HAP-1 (cell line): ENCODE measurements around the gene SUN1.
"Not testable (repeated sequence)": the region's sequence is repeated elsewhere in the genome, so short reads cannot be mapped to it uniquely, and the experiment has no call there.

ENCODE experiments used
- DNase-seq, 2 experiments: peaks; one replicate each; pipeline ENCODE4 v3.0.0-alpha.2; 2016 to 2020; ENCODE audit warnings: low spot score in 2 of 2
- H3K27me3 ChIP-seq: fragments of 250-450 bp; sonication (Bioruptor Pico); 2 replicates; pipeline ENCODE4 v1.5.1; 2020; ENCODE audit warnings: low read depth, mild to moderate bottlenecking, moderate library complexity
- H3K36me3 ChIP-seq: fragments of 250-450 bp; sonication (Bioruptor Pico); replicated peaks from 2 replicates; pipeline ENCODE4 v1.5.1; 2020; ENCODE audit warnings: mild to moderate bottlenecking
- H3K4me1 ChIP-seq: fragments of 250-450 bp; sonication (Bioruptor Pico); 2 replicates; pipeline ENCODE4 v1.5.1; 2020; ENCODE audit warnings: mild to moderate bottlenecking
- H3K4me3 ChIP-seq: fragments of 250-450 bp; sonication (Bioruptor Pico); 2 replicates; pipeline ENCODE4 v1.5.1; 2020; ENCODE audit warnings: mild to moderate bottlenecking, moderate library complexity
- H3K9me3 ChIP-seq: fragments of 250-450 bp; sonication (Bioruptor Pico); 2 replicates; pipeline ENCODE4 v1.5.1; 2020; ENCODE audit warnings: mild to moderate bottlenecking, moderate library complexity
- in situ Hi-C: fragments of 300-500 bp; cut with MboI; formaldehyde crosslinking; loops from 3 replicates; pipeline ENCODE4 v1.14.3; 2020; ENCODE audit warnings: low sequenced_read_pairs, inconsistent platforms, mixed read lengths

SUN1 gene

DNA sequence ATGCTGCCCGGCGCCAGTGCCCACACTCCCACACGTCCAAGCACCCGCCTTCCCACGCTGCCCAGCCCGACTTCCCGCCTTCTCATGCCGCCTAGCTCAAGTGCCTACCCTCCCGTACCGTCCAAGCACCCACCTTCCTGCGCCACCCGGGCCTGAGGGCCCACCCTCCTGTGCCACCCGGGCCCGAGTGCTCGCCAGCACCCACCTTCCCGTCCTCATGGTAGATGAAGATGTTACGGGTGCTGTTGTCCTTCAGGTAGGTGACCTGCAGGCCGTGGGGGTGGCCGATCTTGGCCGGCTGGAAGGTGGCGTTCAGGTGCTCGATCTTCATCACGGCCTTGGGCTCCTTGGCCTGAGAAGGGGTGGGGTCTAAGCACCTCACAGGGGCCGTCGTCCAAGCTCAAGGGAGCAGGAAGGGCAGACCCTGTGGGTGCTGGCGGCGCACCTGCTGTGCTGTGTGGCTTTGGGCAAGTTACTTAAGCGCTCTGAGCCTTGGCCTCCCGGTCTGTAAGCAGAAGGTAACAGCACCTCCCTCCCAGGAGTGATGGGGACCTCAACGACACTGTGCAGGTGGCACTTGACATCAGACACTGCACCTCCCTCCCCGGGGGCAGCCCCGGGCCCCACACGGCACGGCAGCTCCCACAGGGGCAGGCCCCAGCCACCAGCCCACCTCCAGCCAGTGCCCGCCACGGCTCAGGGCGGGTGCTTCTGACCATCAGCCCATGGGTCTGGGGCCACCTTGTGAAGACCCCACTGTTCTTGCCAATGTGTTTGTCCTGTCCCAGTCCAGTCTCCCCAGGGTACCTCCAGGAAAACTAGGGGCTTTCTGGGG, 71.9 kb downstream of the SUN1 start:
- in situ Hi-C loops = no loop called here
- Histone ChIP-seq H3K27me3 (no peaks in the 10 kb centered on the region), H3K4me3 (no peak overlapping the region), H3K4me1 (peaks cover 6% of the 10 kb centered on the region), H3K9me3 (no peaks in the 10 kb centered on the region), H3K36me3 (no peaks in the 10 kb centered on the region)
- DNase-seq = no peak

DNA sequence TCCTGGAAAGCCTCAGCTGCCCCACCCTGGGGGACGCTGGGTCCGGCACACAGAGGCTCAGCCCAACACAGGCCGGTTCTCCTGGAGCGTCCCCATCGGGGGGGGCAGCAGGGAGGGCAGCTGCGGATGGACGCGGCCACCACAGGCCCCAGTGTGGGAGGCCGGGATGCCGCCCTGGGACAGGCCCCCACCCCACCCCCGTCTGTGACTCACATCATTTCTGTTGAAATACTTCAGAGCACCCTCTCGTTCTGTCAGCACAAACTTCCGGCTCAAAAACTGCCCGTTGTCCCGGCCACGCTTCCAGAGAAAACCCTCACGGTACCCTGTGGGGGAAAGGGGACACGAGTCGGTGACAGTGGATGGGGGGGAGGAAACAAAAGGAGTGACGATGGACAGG, 72.6 kb downstream of the SUN1 start:
- no peaks in the 10 kb centered on the region for H3K27me3 ChIP-seq
- in situ Hi-C loops = no loop called here
- no peaks in the 10 kb centered on the region for H3K36me3 ChIP-seq
- H3K4me1 ChIP-seq = peaks cover 6% of the 10 kb centered on the region
- H3K9me3 ChIP-seq = no peaks in the 10 kb centered on the region
- H3K4me3 ChIP-seq = no peak overlapping the region
- no peak for DNase-seq

DNA sequence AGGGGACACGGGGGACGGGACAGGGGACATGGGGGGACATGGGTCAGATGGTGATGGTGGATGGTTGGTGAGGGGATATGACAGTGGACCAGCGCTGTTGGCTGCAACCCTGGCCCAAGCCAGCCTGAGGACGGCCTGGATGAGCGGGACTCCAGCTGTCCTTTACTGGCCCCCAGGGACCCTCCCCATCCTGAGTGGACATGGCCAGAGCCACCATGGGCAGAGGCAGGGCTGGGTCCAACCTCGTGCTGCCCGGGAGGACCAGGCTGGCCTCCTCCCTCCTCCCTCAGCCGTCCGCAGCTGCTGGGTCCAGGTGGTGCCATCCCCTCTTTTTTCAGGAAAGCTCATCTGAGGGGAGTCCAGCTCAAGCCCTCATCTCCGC, 74.5 kb downstream of the SUN1 start:
- in situ Hi-C loops = no loop called here

DNA sequence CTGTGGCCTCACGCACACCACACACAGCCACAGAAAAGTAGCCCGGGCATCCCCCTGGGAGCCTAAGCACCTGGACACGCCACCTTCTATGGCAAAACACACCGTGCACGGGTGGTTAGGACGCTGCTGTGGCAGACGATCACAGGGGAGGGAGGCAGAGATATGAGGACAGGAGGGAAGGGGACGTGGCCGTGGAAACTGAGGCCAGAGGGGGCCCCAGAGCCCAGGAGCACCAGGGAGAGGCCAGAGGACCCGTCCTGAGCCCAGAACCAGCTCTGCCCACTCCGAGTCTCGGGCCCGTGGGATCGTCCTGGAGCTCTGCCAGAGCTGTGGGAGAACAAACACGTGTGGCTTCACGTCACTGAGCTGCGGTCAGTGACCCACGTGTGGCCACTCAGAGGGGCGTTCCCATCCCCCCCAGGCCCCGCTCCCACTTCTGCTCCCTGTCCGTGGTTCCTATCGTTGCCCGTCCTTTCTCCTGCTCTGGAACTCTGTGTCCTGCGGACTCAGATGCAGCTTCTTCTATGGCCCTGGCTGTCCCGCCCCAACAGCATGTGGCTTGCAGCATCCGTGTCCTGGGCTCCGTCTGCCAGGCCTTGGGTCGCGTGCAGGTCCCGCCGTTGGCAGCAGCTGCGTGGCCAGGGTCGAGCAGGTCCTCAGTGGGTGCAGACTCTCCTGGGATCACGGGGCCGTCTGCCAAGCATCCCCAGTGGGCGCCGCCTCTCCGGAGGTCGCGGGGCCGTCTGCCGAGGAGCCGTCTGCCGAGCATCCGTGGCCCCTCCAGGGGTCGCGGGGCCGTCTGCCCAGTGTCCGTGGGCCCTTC, 75.1 kb downstream of the SUN1 start:
- Histone ChIP-seq H3K4me1 (no peaks in the 10 kb centered on the region), H3K4me3 (no peak overlapping the region), H3K9me3 (no peaks in the 10 kb centered on the region), H3K27me3 (no peaks in the 10 kb centered on the region), H3K36me3 (no peaks in the 10 kb centered on the region)
- in situ Hi-C loops = no loop called here
- no peak for DNase-seq

More for the DNA sequence above, 74.5 kb downstream of the SUN1 start:
- peaks cover 1% of the 10 kb centered on the region; the same call in 1 of the 2 replicates for H3K4me1 ChIP-seq
- no peaks in the 10 kb centered on the region for H3K9me3 ChIP-seq
- no peak overlapping the region for H3K4me3 ChIP-seq
- no peak for DNase-seq
- H3K27me3 ChIP-seq = no peaks in the 10 kb centered on the region
- no peaks in the 10 kb centered on the region for H3K36me3 ChIP-seq

DNA sequence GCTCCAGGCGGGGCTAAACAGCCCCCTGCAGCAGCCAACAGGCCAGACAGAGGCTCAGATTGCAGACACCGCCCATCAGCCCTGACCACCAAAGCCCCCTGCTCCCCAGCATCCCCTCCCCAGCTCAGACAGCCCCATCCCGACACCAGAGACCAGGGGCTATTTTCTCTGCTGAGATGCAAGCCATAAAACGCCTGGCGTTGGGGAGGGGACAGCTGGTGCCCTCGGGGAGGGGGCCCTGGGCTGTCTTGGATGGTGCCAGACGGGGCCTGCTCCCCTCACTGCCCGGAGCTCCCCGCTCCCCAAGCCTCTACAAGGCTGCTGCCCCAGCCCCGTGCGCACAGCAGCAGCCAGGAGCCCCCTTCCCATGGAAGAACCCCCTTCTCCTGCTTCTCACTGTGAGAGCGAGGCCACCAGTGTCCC, 75.9 kb downstream of the SUN1 start:
- H3K27me3 ChIP-seq = no peaks in the 10 kb centered on the region
- H3K36me3 ChIP-seq = no peaks in the 10 kb centered on the region
- DNase-seq = no peak
- no peak overlapping the region for H3K4me3 ChIP-seq
- in situ Hi-C loops = no loop called here
- no peaks in the 10 kb centered on the region for H3K9me3 ChIP-seq
- H3K4me1 ChIP-seq = no peaks in the 10 kb centered on the region

DNA sequence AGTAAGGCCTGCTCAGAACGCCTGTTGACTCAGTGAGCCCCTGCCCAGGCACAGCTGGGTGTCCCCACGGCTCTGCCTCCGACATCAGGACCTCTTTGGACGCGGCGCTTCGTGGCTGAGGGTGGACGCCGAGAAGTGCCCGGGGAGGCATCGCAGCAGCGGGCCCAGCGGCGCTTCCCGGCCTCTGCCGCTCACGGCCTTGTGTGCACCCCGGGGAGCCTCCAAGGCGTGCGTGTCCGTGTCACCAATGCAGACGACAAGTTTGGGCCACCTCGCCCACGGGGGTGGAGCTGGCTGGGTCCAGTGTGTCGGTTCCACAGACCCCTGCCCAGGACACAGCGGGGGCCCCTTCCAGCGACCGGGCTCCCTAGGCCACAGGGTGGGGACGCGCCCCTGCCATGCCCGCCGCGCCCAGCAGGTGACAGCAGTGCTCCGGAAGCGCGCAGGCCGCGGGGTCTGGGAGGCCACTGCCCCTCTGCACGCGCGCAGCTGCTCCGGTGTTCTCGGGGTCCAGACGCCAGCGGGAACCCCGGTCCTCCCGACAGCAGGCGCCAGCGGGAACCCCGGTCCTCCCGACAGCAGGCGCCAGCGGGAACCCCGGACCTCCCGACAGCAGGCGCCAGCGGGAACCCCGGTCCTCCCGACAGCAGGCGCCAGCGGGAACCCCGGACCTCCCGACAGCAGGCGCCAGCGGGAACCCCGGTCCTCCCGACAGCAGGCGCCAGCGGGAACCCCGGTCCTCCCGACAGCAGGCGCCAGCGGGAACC, 76.5 kb downstream of the SUN1 start:
- not testable (repeated sequence) for H3K27me3 ChIP-seq

DNA sequence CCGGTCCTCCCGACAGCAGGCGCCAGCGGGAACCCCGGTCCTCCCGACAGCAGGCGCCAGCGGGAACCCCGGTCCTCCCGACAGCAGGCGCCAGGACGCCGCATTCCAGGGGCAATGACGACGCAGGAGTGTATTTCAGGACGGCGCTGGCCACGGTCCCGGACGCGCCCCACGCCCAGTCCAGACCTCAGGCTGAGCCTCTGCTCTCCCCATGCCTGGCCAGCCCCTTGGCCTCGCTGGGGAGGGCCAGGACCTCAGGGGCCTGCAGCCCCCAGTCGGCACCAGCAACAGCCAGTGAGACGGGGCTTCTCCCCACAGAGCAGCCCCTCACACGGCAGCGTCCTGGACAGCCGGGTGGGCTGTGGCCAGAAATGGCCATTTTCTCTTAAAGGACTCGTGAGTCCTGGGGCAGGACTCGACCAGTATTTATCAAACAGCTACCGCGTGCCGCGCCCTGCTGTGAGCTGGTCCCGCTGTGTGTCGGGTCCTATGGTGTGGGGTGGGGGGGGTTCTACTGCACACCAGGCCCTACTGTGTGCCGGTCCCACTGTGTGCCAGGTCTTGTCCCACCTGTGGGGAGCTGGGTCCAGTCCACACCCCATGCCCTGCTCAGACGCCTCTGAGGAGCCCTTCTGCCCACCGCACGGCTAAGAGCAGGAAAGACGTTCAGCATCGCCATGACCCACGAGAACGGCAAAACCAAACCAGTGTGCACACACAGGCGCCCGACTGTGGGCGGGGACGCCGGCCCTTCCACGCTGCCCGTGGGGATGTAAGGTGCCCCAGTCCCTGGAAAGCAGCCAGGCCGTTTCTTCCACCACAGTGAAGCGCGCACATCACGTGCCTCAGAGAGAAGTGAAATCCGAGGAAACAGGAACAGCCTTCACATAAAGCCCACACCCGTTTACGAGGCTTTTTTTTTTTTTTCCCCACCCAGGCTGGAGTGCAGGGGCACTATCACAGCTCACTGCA, 77.4 kb downstream of the SUN1 start:
- Histone ChIP-seq H3K36me3 (no peaks in the 10 kb centered on the region), H3K4me1 (no peaks in the 10 kb centered on the region), H3K4me3 (peak overlapping the region; percentile 25), H3K27me3 (no peaks in the 10 kb centered on the region), H3K9me3 (no peaks in the 10 kb centered on the region)
- in situ Hi-C loops = no loop called here
- DNase-seq = peak in 1 of 2 experiments; percentile 37

More for the DNA sequence above, 76.5 kb downstream of the SUN1 start:
- peak overlapping the region; percentile 10 for H3K4me3 ChIP-seq
- H3K9me3 ChIP-seq, H3K4me1 ChIP-seq, H3K36me3 ChIP-seq, in situ Hi-C loops: not testable (repeated sequence)
- DNase-seq = peak; percentile 41 to 85

DNA sequence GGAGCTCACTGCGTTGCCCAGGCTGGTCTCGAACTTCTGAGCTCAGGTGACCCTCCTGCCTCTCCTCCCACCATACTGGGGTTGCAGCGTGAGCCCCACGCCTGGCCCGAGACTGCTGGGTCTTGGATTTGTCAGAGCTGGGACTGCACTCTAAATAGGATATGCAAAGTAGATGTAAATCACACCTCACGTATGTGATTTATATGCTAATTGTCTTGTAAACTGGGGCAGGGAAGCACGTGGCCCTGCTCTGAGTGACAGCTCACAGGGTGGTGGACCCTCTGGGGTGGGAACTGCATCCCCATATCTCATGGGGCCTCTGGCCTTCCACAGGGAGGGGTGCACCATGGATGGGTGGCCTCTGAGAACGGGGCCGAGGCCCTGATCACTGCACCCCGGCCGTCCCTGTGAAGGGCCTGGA, 78.2 kb downstream of the SUN1 start:
- DNase-seq = no peak
- H3K36me3 ChIP-seq = no peaks in the 10 kb centered on the region
- no peaks in the 10 kb centered on the region for H3K27me3 ChIP-seq
- H3K4me1 ChIP-seq = no peaks in the 10 kb centered on the region
- H3K4me3 ChIP-seq = no peak overlapping the region
- no peaks in the 10 kb centered on the region for H3K9me3 ChIP-seq
- in situ Hi-C loops = no loop called here

DNA sequence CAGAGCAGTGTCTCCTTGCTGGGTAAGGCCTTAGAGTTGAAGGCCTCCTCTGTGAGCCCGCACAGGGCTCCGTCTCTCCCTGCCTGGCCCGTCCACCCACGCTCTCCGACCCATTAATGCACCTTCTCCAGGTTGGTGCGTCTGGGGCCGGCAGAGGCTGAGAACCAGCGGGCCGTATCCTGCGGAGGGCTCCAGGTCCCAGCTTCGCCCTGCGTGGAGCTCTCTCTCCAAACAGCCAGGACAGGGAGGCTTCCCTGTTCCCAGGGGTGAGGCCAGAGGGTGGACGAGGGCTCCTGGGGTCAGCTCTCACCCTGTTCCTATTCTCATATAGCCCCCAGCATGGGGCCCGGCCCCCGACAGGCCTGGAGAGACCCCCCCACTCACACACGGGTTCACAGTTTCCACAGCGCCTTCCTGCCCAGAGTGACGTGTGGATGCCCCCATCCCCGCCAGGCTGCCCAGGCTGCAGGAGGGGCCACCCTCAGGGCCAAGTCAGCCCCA, 78.7 kb downstream of the SUN1 start:
- no peak for DNase-seq
- in situ Hi-C loops = no loop called here

DNA sequence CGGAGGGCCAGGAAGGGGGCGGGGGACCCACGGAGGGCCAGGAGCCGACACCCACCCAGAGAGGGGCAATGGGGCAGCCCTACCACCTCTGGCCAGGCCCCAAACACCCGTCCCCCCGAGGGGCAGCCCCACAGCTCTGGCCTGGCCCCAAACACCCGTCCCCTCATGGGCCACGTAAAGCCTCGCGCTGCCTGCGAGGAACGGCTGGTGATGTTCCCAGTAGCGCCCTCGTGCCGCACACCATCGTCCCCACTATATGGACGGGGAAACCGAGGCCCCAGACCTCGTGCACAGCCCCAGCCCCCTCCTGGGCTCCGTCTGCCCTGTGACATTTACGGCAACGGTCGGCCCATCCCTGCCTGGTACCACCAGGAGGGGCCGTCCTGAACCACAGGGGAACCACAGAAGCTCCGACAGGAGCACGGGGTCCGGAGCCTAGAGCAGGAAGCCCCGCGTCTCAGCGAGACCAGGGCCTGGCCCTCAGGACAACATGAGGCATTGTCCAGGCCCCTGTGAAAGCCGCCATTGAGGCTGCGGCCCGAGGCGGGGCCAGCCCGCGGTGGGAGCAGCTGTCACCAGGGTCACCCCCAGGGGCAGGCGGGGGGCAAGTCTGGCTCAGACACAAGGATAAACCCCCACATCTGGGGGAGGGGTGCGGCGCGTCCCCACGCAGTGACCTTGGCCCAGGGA, 79.7 kb downstream of the SUN1 start:
- in situ Hi-C loops = no loop called here

More for the DNA sequence above, 78.7 kb downstream of the SUN1 start:
- Histone ChIP-seq H3K36me3 (no peaks in the 10 kb centered on the region), H3K4me1 (no peaks in the 10 kb centered on the region), H3K27me3 (no peaks in the 10 kb centered on the region), H3K9me3 (no peaks in the 10 kb centered on the region), H3K4me3 (no peak overlapping the region)

DNA sequence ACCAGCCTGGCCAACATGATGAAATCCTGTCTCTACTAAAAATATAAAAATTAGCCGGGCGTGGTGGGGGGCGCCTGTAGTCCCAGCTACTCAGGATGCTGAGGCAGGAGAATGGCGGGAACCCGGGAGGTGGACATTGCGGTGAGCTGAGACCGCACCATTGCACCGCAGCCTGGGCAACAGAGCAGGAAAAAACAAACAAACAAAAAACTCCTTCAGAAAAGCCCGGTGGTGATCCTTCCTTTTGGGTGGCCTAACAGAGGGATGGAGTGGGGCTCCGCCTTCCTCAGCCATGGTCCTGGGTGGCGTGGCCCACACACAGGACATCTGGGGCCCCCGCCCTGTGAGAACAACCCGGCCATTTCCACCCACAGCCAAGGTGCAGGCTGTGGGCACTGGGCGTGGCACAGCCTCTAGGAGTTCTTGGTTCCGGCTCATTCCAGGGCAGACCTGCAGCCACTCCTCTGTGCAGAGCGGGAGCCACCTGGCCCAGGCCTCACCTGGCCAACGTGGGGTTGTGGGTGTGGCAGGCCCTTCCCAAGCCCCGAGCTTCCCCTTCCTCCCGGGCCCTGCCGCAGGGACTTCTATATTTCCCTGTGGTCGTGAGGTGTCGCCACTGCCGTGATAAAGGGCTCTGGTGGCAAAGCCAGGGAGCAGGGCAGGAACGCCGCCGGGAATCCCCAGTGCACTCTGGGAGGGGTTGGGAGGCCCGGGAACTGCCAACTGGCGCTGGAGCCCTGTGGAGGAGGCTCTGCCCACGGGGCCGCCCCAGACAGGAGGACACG, 81.7 kb downstream of the SUN1 start:
- no peaks in the 10 kb centered on the region for H3K36me3 ChIP-seq
- DNase-seq = no peak
- no peaks in the 10 kb centered on the region for H3K27me3 ChIP-seq
- H3K4me1 ChIP-seq = no peaks in the 10 kb centered on the region
- H3K4me3 ChIP-seq = no peak overlapping the region
- no peaks in the 10 kb centered on the region for H3K9me3 ChIP-seq
- in situ Hi-C loops = no loop called here

More for the DNA sequence above, 79.7 kb downstream of the SUN1 start:
- no peaks in the 10 kb centered on the region for H3K27me3 ChIP-seq
- H3K9me3 ChIP-seq = no peaks in the 10 kb centered on the region
- no peaks in the 10 kb centered on the region for H3K36me3 ChIP-seq
- H3K4me1 ChIP-seq = no peaks in the 10 kb centered on the region
- no peak overlapping the region for H3K4me3 ChIP-seq
- DNase-seq = no peak
